Measurements from ENCODE around the gene TTPAL.
"Not testable (repeated sequence)": the region's sequence is repeated elsewhere in the genome, so short reads cannot be mapped to it uniquely, and the experiment has no call there.

TTPAL gene

DNA sequence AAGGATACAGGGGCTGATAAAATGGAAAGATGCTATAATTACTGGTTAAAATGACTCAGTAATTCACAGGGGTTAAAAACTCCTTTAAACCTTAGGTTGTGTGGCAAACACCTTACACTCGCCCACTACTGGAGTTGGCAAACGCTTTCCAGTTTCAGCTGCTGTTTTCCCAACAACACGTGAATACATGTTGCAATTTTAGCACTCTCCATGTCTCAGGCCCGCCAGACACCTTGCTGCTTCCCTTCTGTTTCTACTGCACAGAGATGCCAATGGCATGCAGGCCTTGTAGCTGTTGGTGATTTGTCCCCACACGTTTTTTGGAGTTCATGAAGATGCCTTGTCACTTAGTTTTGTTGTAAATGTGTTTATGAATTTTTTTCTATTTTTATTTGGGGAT is 5.3 kb upstream of the TTPAL start:
- no peak for DNase-seq

DNA sequence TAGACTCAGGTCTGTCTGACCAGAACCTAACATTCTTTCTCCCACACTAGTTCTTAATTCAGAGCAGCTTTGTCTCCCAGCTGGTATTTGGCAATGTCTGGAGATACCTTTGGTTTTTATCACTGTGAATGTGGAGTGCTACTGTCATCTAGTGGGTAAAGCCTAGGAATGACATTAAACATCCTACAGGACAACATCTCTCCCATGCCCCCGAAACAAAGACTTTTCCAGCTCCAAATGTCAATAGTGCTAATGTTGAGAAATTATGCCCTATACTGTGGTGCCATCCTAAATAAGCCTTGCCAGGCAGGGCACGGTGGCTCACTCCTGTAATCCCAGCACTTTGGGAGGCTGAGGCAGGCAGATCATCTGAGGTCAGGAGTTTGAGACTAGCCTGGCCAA is 4.2 kb upstream of the TTPAL start:
- DNase-seq, result no peak

DNA sequence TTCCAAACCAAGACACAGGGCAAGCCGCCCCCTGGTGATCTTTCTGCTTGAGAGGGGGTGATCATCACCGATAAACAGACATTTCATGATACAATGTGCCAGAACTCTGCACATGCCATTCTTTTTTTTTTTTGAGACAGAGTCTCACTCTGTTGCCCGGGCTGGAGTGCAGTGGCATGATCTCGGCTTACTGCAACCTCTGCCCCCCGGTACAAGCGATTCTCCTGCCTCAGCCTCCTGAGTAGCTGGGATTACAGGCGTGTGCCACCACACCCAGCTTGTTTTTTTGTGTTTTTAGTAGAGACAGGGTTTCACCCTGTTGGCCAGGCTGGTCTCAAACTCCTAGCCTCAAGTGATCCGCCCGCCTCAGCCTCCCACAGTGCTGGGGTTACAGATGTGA is 3.4 kb upstream of the TTPAL start:
- not testable (repeated sequence) for DNase-seq

DNA sequence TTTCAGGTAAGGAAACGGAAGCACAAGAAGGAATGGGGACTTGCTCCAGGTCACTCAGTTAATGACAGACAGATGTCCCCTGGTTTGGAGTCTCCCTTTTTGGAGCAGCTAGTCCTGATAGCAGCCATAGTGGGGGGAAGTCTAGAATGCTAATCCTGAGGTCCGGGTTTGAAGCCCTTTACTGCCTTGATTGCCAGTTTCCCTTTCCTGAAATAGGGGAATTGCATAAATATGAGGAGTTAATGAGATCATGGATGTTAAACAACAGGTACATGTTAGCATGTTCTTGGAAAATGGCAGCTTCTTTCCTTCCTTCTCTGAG is 341 bp upstream of the TTPAL start:
- no peak for DNase-seq

DNA sequence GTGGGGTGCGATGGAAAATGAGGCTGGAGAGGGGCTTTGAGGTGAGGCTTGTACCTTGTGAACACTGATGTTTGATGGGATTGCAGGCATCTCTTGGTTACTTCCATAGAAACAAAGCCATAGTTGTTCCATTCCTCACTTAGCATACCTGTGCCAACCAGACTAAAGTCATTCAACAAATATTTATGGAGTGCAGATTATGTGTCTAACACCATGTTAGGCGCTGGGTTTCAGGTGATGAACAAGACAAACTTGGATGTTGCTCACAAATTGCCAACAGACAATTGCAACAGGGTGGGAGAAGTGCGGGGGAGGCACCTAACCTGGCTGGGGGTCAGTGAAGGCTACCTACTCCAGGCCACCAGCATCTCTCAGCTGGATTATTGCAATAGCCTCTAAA is 1.5 kb downstream of the TTPAL start:
- no peak for DNase-seq

DNA sequence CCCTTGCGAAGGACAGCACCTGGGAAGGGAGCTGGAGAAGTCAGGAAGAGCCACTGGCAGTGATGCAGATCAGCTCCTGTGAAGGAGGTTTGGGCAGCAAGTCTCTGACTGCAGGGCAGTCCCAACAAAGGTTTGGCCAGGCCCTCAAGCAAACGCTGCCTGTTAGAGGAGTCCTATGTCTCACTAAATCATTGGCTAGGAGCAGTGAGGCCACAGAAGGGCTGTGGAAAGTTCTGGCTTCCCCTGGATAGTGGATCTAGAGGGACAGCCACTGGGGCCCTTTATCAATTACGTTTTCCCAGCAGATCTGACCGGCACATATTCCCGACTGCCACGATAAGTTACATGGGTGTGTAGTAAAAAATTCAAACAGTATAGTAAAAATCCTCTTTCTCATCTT is 2.5 kb downstream of the TTPAL start:
- no peak for DNase-seq

DNA sequence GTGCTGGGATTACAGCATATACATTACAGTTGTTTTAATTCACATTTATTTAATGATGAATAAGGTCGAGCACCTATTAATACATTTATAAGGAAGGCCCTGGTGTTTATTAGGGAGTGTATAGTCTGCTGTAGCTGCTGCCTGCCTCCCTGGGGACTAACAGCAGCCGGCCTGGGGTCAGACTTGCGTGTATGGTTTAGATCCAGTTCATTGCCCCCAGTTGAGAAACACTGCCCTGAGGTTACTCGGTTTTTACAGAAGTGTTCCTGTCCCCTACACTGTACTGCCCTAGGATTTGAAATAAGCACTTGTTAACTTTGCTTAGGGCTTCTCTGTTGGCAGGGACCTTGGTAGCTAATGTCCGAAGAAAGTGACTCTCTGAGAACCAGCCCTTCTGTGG is 4.0 kb downstream of the TTPAL start:
- DNase-seq, result no peak

DNA sequence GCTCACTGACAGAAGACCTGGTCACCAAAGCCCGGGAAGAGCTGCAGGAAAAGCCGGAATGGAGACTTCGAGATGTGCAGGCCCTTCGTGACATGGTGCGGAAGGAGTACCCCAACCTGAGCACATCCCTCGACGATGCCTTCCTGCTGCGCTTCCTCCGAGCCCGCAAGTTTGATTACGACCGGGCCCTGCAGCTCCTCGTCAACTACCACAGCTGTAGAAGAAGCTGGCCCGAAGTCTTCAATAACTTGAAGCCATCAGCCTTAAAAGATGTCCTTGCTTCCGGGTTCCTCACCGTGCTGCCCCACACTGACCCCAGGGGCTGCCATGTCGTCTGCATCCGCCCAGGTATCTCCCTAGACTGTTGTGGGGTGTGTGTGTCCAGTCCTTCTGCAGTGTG is 4.4 kb downstream of the TTPAL start:
- DNase-seq, result no peak

DNA sequence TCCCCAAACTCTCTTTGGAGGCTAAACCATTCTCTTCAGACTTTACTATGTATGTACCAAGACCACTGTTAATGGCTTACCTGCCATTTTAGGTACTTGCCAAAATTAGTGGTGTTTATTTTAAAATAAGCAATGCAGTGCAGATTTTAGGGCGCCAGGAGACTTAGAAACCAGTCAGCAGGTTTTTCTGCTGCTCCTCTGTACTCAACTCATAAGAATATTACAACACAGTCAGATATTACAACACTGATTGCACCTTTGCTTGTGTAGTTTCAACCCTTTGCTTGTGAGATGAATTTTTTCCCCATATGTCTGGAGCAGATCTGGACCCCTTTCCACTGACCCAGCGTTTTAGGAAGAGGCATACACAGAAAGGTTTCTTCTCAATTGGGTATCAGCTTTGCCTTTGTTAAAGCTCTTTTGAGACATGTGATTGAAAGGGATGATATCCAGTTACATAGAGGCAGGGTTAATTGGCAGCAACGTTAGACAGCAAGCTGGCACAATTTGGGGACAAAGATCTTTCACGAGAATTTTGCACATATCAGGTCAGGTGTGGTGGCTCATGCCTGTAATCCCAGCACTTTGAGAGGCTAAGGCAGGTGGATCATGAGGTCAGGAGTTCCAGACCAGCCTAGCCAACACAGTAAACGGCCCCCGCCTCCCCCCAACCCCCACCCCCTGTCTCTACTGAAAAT is 6.2 kb downstream of the TTPAL start:
- no peak for DNase-seq

DNA sequence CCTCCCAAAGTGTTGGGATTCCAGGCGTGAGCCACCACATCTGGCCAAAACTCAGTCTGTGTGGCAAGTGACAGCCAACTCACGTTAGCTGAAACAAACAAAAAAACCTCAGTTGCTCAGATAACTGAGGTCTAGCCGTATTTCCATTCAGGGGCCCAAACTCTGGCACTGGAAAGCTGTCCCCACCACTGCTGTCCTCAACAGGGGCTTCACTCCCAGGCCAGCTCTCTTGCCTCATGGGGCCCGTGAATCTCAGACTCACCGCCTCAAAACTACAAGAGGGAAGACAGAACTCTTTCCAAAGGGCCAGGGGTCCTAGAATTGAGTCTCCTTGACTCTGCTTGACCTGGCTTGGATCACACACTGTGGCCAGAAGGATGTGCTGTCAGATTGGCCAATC is 7.4 kb downstream of the TTPAL start:
- DNase-seq, result no peak

DNA sequence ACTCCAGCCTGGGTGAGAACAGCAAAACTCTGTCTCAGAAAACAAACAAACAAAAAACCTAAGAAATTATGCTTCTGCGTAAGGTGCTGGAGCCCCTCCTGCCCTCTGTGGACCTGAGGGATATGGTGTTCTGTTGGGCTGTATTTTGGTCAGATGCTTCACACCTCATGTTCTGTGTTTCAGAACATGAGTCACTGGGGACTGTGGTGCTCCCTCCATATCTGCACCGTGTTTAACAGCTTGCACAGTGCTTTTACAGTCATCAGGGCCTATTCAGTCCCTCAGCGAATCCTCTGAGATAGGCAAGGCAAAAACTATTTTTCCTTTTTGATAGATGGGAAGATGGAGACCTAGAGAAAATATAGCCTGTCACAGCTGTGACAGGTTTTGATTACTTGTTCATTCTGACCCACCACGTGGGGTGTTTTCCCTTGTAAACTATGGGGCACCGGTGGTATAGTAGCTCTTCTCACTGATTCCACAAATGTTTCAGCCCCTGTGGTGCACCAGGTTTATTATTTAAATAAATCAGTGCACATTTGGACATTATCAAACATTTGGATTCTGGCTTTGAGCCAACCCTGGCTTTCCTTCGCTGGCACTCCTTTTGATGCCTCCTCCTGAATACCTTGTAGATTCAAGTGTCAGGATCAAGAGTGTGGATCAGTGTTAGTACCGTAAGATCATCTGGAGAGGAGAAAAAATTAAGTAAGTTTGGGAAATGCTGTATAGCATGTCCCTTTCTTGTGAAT is 9.6 kb downstream of the TTPAL start:
- DNase-seq, result no peak

DNA sequence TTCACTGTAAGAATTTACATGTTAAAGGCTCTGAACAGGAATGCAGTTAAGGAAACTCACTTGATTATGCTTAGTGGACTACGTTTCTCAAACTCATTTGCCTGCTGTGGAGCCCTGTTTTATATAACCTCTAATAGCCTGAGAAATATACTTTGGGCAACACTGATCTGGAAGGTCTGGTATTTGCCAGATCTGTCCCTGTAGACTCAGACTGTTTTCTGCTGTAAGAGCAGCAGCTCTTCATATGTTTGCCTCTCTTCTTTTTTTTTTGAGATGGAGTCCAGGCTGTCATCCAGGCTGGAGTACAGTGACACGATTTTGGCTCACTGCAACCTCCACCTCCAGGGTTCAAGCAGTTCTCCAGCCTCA is 10.1 kb downstream of the TTPAL start:
- no peak for DNase-seq

DNA sequence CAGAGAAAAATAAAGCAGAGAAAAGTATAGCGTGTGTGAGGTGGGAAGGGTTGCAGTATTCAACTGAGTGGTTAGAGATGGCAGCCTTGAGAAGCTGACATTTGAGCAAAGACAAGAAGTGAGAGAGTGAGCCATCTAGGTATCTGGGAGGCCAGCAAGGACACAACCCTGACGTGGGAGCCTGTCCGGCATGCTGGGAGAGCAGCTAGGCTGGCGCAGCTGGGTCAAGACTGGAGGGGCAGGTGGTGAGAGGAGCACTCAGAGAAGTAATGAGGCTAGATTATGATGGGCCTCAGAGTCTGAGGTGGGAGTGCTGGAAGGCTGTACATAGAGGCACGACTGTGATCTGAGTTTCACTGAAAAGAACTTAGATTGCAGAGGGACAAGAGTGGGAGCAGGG is 12.9 kb downstream of the TTPAL start:
- DNase-seq, result no peak

DNA sequence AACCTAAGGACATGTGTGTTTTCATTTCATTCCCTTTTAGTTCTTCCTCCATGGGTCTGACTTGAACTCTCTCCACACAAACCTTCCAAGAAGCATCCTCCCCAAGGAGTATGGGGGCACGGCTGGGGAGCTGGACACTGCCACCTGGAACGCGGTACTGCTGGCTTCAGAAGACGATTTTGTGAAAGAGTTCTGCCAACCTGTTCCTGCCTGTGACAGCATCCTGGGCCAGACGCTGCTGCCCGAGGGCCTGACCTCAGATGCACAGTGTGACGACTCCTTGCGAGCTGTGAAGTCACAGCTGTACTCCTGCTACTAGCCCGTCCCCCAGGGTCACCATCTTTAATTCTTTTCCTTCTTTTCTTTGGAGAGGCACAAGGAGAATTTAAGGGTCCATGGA is 13.5 kb downstream of the TTPAL start:
- DNase-seq, result no peak

DNA sequence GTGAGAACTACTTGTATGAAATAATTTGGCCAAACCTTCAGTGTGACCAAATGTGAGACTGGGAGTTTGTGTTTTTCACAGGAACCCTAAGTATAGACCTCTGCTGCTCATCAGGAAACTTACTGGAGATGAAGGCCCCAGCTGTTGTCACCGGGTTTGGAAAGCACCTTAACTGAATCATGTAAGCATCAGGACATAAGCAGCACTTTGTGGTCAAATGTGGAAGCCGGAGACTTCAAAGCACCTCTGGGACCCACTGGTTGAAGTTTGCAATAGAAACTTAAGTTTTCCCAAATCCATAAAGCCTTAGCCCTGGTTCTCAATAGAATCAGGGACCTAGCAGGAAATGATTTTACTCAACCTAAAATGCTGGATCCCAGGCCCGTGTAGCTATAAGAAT is 14.3 kb downstream of the TTPAL start:
- no peak for DNase-seq

DNA sequence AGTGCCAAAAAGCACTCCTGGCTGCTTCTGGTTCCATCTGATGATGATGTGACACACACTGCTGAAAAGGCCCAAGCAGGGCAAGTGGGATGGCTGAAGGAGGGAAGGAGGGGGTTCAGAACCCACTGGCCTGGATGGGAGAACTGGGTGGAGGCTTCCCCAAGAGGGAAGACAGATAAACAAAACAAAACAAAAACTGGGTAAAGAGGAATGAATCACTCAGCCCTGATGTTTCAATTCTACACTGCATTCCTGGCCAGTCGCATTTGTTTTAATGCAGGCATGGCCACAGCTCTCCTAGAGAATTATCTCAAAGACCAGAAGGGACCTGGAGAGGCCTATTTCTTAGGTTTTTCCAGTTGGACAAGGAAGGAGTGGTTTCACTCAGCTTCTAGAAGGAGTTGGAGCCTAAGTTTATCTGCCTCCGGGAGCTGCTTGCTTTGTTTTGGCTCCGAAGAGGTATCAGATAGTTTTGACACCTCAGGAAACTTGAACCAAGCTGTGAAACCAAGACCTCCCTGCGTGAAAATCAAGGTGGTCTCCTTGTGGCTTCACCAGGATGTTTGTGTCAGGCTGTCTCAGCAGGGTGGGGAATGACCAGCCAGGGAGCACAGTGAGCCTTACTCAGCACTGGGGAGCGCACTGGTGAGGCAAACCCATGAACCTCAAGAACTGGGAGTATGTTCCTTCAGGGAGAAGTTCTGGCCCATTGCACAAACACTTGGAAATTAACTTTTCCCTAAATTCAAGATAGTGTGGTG is 16.1 kb downstream of the TTPAL start:
- no peak for DNase-seq

DNA sequence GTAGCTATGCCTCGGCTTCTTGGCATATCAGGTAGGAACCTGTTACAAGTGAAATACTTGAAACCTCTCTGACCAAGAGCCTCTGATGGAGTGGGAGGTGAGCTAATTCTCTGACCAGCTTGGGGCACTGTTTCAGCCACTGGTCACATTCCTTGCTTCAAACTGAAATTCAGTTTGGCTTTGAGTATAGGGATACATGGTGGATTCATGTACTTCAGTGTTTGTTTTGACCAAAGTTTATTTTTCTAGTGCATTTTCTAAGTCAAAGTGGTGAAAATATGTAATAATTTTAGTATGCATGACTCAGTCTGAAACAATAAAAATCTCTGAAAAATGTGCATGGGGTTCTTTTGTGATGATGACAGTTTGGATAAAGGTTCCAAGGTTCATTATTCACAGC is 18.6 kb downstream of the TTPAL start:
- DNase-seq, result no peak

DNA sequence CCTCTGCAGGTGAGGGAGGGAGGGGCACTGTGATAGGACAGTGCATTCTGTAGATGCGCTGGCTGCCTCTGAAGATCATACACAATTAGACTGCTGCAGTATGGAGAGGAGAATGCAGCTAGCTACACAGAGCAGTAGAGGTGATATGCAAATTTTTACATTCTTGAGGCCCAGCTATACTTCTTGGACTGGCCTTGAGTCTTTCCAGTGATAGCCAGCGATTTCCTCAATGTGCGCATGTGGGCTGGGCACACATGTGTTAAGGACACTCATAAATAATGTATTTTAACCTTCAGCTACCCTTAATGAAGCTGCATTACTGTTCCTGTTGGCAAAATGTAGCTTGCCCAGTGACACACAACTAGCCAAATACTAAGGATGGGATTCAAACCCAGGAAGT is 19.0 kb downstream of the TTPAL start:
- DNase-seq, result no peak

DNA sequence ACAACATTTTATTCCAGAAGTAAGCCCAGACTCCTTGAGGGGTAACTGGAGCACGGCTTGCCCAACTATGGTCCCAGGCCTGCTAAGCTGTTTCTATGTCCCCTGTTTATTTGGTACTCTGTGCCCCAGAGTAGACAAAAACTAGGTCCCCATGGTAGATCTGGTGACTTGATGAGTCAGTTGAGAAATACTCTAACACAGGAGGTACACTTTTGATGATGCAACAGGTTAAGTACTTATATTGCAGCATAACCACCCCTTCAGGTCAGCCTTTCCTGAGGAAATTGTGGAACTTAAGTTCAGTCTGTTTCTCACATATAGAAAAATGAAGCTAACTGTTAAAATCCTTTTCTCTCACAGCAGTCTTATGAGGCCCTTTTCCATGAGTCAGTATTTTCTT is 19.6 kb downstream of the TTPAL start:
- no peak for DNase-seq

DNA sequence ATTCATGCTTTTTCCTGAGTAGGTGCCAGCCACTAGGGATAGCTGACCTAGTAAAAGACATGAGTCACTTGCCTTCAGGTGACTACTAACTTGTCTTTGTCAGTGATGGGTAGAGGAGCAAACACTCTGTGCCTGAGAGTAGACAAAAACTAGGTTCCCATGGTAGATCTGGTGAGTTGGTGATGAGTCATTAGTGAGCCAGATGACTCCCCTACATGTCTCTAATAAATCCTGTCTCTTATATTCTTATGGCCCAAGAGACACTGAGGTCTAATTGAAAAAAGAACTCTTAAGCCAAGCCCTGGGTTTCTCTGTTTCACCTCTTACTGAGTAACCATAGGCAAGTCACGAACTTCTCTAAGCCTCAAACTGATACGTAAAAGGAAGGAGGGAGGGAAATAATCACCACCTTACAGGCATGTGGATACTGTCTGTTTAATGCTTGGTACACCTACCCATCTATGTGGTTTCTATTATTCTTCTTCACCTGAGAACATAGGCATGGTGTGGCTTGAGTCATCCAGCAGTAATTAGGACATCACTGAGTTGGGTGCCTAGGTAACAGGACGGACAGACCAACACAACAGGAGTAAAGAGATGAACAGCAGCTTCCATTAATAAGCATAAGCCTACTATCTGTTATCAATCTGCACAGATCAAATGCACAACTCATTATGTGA is 20.3 kb downstream of the TTPAL start:
- no peak for DNase-seq

DNA sequence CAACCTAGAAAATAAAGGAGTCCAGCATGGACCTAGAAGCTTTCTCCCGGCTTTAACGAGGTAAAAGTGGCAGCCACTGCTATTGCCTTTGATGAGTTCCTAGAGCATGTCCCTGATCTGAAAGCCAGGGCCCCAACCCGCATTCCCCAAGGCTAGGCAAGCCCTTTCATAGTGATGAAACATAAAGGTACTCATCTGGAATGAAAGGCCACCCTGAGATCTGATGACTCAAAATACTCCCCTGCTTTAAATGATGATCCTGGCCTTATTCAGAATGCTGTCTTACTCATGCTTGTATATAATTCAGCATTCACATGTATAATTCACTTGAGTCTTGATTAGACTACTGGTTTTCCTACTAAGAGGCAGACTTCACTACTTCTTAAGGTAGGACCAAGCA is 21.3 kb downstream of the TTPAL start:
- no peak for DNase-seq

DNA sequence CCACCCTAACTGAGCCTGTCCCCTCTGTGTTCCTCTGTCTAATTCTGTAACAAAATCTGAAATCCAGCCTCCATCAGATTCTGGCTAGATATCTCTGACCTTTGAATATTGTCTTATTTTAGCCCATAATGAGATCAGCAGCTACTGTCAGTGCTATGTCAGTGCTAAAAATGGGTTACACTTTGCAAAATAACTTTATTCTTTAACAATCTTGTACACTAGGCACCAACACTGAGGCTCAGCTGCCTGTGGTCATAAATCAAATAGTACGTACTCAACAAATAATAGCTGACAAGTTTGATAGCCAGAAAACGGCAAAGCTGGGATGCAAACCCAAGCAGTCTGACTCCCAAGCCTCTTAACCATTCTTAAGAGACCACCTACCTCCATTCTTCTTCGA is 22.1 kb downstream of the TTPAL start:
- no peak for DNase-seq

DNA sequence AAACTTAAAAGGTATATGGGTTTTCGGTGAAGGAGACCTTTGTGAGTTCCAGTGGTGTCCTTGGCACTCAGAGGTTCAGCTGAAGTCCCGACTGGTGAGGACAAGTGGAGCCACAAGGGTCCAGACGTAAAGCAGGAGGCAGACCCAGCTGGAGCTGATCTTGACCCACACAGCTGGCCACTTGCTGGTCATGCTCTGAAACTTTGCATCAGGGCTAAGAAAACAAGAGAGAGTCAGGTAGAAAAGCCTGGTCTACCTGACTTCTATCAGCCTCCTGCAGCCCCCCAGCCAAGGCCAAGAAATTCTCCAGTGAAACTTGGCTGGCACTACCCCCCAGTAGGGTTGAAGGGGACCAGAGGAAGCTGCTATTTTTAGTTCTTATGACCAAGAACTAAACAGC is 24.5 kb downstream of the TTPAL start:
- no peak for DNase-seq

DNA sequence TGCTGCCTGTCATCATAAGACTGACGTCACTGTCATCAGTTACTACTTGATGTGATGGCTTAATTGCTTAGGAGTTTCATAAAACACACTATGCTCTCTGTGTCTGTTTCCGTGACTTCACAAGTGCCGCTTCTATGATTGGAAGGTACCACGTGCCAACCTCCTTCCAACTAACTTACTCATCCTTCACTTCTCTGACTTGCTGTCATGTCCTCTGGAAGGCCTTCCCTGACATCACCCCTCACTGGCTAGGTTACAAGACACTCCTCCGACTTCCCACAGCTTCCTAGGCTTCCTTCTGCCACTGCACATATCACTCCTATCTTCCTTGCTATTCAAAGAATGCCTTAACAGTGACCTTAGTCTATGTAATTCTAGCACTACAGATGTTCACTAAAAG is 25.8 kb downstream of the TTPAL start:
- no peak for DNase-seq
